Thyroid gland (tissue), 4 donors: Measurements from ENCODE around the gene XIAP. TPM values are rescaled to one million over a fixed set of nuclear protein-coding genes. Genes with fewer than 3 reads are reported as not detected.
"Not testable (repeated sequence)": the region's sequence is repeated elsewhere in the genome, so short reads cannot be mapped to it uniquely, and the experiment has no call there.

Experiments
- DNase-seq, 2 donors: peaks; one replicate each; pipeline ENCODE4 v3.0.0-alpha.2; 2019
- H3K27ac ChIP-seq, 3 donors: fragments of 200-600 bp; sonication (generic); 1 replicate in 2 of 3; 2 replicates in 1 of 3; pipeline ENCODE4 v1.5.1; 2016 to 2019; ENCODE audit warnings: mild to moderate bottlenecking in 1 of 3, moderate library complexity in 1 of 3
- H3K27me3 ChIP-seq: fragments of 200-600 bp; sonication (generic); one replicate; pipeline ENCODE4 v1.5.1; 2019
- H3K36me3 ChIP-seq, 2 donors: fragments of 200-600 bp; sonication (generic); one replicate each; pipeline ENCODE4 v1.5.1; 2016 to 2019
- H3K4me1 ChIP-seq, 2 donors: fragments of 200-600 bp; sonication (generic); one replicate each; pipeline ENCODE4 v1.5.1; 2017 to 2019
- H3K4me3 ChIP-seq, 3 donors: fragments of 200-600 bp; sonication (generic); replicated peaks in 1 of 3; 1 replicate in 2 of 3; 2 replicates in 1 of 3; pipeline ENCODE4 v1.5.1; 2016; ENCODE audit warnings: mild to moderate bottlenecking in 1 of 3
- H3K9me3 ChIP-seq: fragments of 200-600 bp; sonication (generic); one replicate; pipeline ENCODE4 v1.5.1; 2017
- CTCF ChIP-seq, 6 experiments: fragments of 200-600 bp in 3 of 6; fragments of 450-650 bp in 3 of 6; sonication (generic) in 3 of 6; IDR thresholded peaks; one replicate each; pipeline ENCODE4 v1.5.1; 2016 to 2019; ENCODE audit warnings: antibody characterized with exemption in 6 of 6, mild to moderate bottlenecking in 2 of 6, inconsistent platforms in 1 of 6, moderate library complexity in 1 of 6
- POLR2A ChIP-seq, 2 donors: fragments of 450-650 bp; IDR thresholded peaks; one replicate each; pipeline ENCODE4 v1.6.1; 2017; ENCODE audit warnings: antibody characterized with exemption in 2 of 2, mild to moderate bottlenecking in 2 of 2, moderate library complexity in 1 of 2
- WGBS, 2 donors: methylation state at CpG; one replicate each; pipeline ENCODE4 v1.1.5; 2017; 5-methylcytosine and 5-hydroxymethylcytosine counted together
- intact Hi-C: fragments of 100-400 bp; cut with DNase I; formaldehyde crosslinking; loops from one replicate; pipeline ENCODE4 v1.15.1; 2023
- total RNA-seq, 4 donors: library from RNA; depleted of rRNA; stranded (reverse); fragments of >200 nt; gene quantifications; one replicate each; pipeline ENCODE4 v1.2.3, GENCODE V29; 2016

XIAP gene
- 10 to 100 TPM; 35.9 to 54.0 (median 48.8) TPM for total RNA-seq

GRCh38 chrX:123859846-123860838, at the start of gene XIAP:
TSS of gene XIAP (plus strand) at chrX:123860053. CDS start at chrX:123885663, 25,610 bp downstream.
- H3K9me3 ChIP-seq: no peaks in the 10 kb centered on the region
- H3K4me3 ChIP-seq: peak within 1 kb of the TSS in 2 of 3 donors; percentile 46 to 75
- peak within 1 kb of the TSS; percentile 92 to 94 (median 93) for H3K27ac ChIP-seq
- no peaks in the 10 kb centered on the region for H3K36me3 ChIP-seq
- H3K4me1 ChIP-seq: peaks cover 0 to 4% of the 10 kb centered on the region in 2 donors
- H3K27me3 ChIP-seq: no peaks in the 10 kb centered on the region
- intact Hi-C loops: no loop called here
- TF ChIP-seq POLR2A (IDR thresholded peaks at IDR 0.05) (peak in 1 of 2 donors; percentile 60), CTCF (IDR thresholded peaks at IDR 0.05) (no peak)
- peak; percentile 85 to 86 for DNase-seq
- 1 to 3% methylated on average over 8 to 26 of the region's 62 CpGs for WGBS, 2 donors

- intact Hi-C loops: no loop called here
- TF ChIP-seq CTCF (IDR thresholded peaks at IDR 0.05) (no peak), POLR2A (IDR thresholded peaks at IDR 0.05) (no peak)
- H3K36me3 ChIP-seq: no peaks in the 10 kb centered on the region
- DNase-seq: no peak
- H3K9me3 ChIP-seq: no peaks in the 10 kb centered on the region
- WGBS, 2 donors: 67 to 86% methylated on average over 2 of the region's 2 CpGs
- no peaks in the 10 kb centered on the region for H3K27me3 ChIP-seq
- no peaks in the 10 kb centered on the region for H3K4me1 ChIP-seq
- H3K27ac ChIP-seq: no peak overlapping the region
- H3K4me3 ChIP-seq: no peak overlapping the region
Measured at GRCh38 chrX:123814343-123814742, 45.5 kb upstream of the XIAP start.

GRCh38 chrX:123814934-123815394, 44.9 kb upstream of the XIAP start:
- peak; percentile 48 to 66 for DNase-seq

GRCh38 chrX:123817288-123817894, 42.5 kb upstream of the XIAP start:
- no peak for TF ChIP-seq POLR2A (IDR thresholded peaks at IDR 0.05)
- TF ChIP-seq CTCF (IDR thresholded peaks at IDR 0.05): no peak
- no peaks in the 10 kb centered on the region for H3K4me1 ChIP-seq
- no peak overlapping the region for H3K4me3 ChIP-seq
- no peaks in the 10 kb centered on the region for H3K36me3 ChIP-seq
- no peak for DNase-seq
- no peaks in the 10 kb centered on the region for H3K27me3 ChIP-seq
- H3K27ac ChIP-seq: no peak overlapping the region
- intact Hi-C loops: no loop called here
- no peaks in the 10 kb centered on the region for H3K9me3 ChIP-seq
- 80 to 90% methylated on average over 4 of the region's 6 CpGs for WGBS, 2 donors

More at GRCh38 chrX:123814934-123815394, 44.9 kb upstream of the XIAP start:
- H3K27ac ChIP-seq, H3K9me3 ChIP-seq, H3K4me3 ChIP-seq, H3K4me1 ChIP-seq, intact Hi-C loops, H3K27me3 ChIP-seq, H3K36me3 ChIP-seq: not testable (repeated sequence)
- WGBS, 2 donors: 60% methylated on average over 1 of the region's 12 CpGs; no CpG with 5 or more reads in 1 of the 2 donors
- peak in 2 of 6 experiments; percentile 8 to 30 for TF ChIP-seq CTCF (IDR thresholded peaks at IDR 0.05)
